ENCODE results near the gene MTCP1. TPM values are rescaled to one million over a fixed set of nuclear protein-coding genes. Genes with fewer than 3 reads are reported as not detected.
A peak's percentile ranks its signal among the peaks of the same experiment; 100 is the strongest.

MTCP1 gene
- total RNA-seq, 1 donor from 2014 or later, result 24.4 TPM

DNA sequence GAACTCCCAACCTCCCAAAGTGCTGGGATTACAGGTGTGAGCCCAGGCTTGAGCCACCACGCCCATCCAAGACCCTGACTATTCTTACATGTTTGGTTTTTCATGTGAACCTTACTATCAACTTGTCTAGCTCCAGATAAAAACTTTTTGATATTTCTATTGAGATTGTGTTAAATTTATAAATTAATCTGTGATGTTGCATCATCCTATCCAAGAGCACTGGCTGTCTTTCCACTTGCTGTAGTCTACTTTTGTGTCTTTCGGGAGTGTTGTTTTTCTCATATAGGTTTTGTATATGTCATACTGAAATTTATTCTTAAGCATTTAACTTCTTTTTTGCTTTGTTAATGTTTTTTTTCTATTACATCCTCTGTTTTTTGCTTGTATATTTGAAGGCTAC, 35.0 kb upstream of the MTCP1 start:
- H3K9me3 Mint-ChIP-seq (ENCODE audit: unreplicated experiment), result peaks cover 11% of the 10 kb centered on the region
- no peak overlapping the region for H3K27ac Mint-ChIP-seq (ENCODE audit: unreplicated experiment)
- H3K27me3 Mint-ChIP-seq (ENCODE audit: unreplicated experiment), result no peaks in the 10 kb centered on the region
- peaks cover 5% of the 10 kb centered on the region for H3K36me3 Mint-ChIP-seq (ENCODE audit: unreplicated experiment)
- H3K4me1 Mint-ChIP-seq (ENCODE audit: unreplicated experiment), result no peaks in the 10 kb centered on the region
- no peak overlapping the region for H3K4me3 Mint-ChIP-seq (ENCODE audit: unreplicated experiment)
- no peak for DNase-seq (ENCODE audit: extremely low spot score, unreplicated experiment)
- no peak for TF ChIP-seq CTCF (IDR thresholded peaks at IDR 0.05)

DNA sequence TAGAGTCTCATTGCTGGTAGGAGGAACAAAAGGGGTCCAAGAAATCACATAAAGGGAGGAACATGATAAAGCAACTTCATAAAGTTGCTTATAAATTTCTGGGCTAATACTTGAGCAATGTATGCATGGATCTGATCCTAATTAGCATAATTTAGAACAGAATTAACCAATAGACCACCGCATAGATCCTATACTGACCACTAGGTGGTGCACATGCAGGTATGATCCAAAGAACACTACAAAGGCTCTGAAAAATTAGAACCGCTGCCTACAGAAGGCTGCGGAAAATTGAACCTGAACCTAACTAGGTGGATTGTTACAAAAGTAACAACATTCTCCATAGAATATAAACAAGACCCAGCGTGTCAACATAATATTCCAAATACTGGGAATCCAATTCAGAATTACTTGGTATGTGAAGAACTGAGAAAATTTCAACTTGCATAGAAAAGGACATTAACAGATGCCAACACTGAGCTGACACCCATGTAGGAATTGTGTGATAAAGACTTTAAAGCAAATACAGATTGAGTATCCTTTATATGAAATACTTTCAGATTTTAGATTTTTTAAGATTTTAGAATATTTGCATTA, 23.6 kb upstream of the MTCP1 start:
- Mint-ChIP-seq H3K27me3 (ENCODE audit: unreplicated experiment) (no peaks in the 10 kb centered on the region), H3K36me3 (ENCODE audit: unreplicated experiment) (peaks cover 3% of the 10 kb centered on the region), H3K9me3 (ENCODE audit: unreplicated experiment) (peaks cover 12% of the 10 kb centered on the region), H3K27ac (ENCODE audit: unreplicated experiment) (no peak overlapping the region), H3K4me3 (ENCODE audit: unreplicated experiment) (no peak overlapping the region), H3K4me1 (ENCODE audit: unreplicated experiment) (no peaks in the 10 kb centered on the region)
- TF ChIP-seq CTCF (IDR thresholded peaks at IDR 0.05), result peak; percentile 67
- DNase-seq (ENCODE audit: extremely low spot score, unreplicated experiment), result no peak

- DNase-seq (ENCODE audit: extremely low spot score, unreplicated experiment), result no peak
- Mint-ChIP-seq H3K4me1 (ENCODE audit: unreplicated experiment) (no peaks in the 10 kb centered on the region), H3K27ac (ENCODE audit: unreplicated experiment) (no peak overlapping the region), H3K36me3 (ENCODE audit: unreplicated experiment) (no peaks in the 10 kb centered on the region), H3K4me3 (ENCODE audit: unreplicated experiment) (no peak overlapping the region), H3K9me3 (ENCODE audit: unreplicated experiment) (no peaks in the 10 kb centered on the region), H3K27me3 (ENCODE audit: unreplicated experiment) (no peaks in the 10 kb centered on the region)
- no peak for TF ChIP-seq CTCF (IDR thresholded peaks at IDR 0.05)
Measured at GRCh38 chrX:155086961-155087735, 16.2 kb upstream of the MTCP1 start.

- no peaks in the 10 kb centered on the region for H3K9me3 Mint-ChIP-seq (ENCODE audit: unreplicated experiment)
Measured at GRCh38 chrX:155086202-155086840, 15.4 kb upstream of the MTCP1 start.

More at GRCh38 chrX:155086202-155086840, 15.4 kb upstream of the MTCP1 start:
- no peak overlapping the region for H3K27ac Mint-ChIP-seq (ENCODE audit: unreplicated experiment)
- peak; percentile 49 for TF ChIP-seq CTCF (IDR thresholded peaks at IDR 0.05)
- no peak overlapping the region for H3K4me3 Mint-ChIP-seq (ENCODE audit: unreplicated experiment)
- H3K27me3 Mint-ChIP-seq (ENCODE audit: unreplicated experiment), result no peaks in the 10 kb centered on the region
- H3K4me1 Mint-ChIP-seq (ENCODE audit: unreplicated experiment), result no peaks in the 10 kb centered on the region
- peaks cover 2% of the 10 kb centered on the region for H3K36me3 Mint-ChIP-seq (ENCODE audit: unreplicated experiment)
- DNase-seq (ENCODE audit: extremely low spot score, unreplicated experiment), result no peak
